Fibroblast of skin of left biceps (primary cell): ENCODE results near the gene DNAJC5.
A peak's percentile ranks its signal among the peaks of the same experiment; 100 is the strongest.
"Not testable (repeated sequence)": the region's sequence is repeated elsewhere in the genome, so short reads cannot be mapped to it uniquely, and the experiment has no call there.

Experiments
- DNase-seq, 2 experiments: peaks; one replicate each; pipeline ENCODE4 v3.0.0-alpha.2; 2013; ENCODE audit warnings: low read depth in 2 of 2

Gene DNAJC5

GRCh38 chr20:63967330-63968135, 72.6 kb downstream of the DNAJC5 start:
- DNase-seq: no peak

GRCh38 chr20:63968136-63968927, 73.4 kb downstream of the DNAJC5 start:
- no peak for DNase-seq

GRCh38 chr20:63968928-63969760, 74.2 kb downstream of the DNAJC5 start:
- DNase-seq: no peak

GRCh38 chr20:63969838-63970713, 75.2 kb downstream of the DNAJC5 start, which contains the start of gene ZNF512B:
TSS of gene ZNF512B (minus strand) at chr20:63969930. CDS start at chr20:63967950, 1,980 bp downstream.
- peak in 1 of 2 experiments; percentile 36 for DNase-seq

GRCh38 chr20:63970714-63971431, 75.9 kb downstream of the DNAJC5 start:
- DNase-seq: no peak

GRCh38 chr20:63971960-63972311, 77.0 kb downstream of the DNAJC5 start:
- not testable (repeated sequence) for DNase-seq

- no peak for DNase-seq
Observed at GRCh38 chr20:63972312-63973159, 77.6 kb downstream of the DNAJC5 start.

- no peak for DNase-seq
Observed at GRCh38 chr20:63973160-63973479, 78.2 kb downstream of the DNAJC5 start.

GRCh38 chr20:63973636-63974401, 78.9 kb downstream of the DNAJC5 start:
- peak; percentile 32 to 36 for DNase-seq

GRCh38 chr20:63974402-63975200, 79.7 kb downstream of the DNAJC5 start:
- DNase-seq: no peak

GRCh38 chr20:63976511-63976910, 81.6 kb downstream of the DNAJC5 start:
- DNase-seq: not testable (repeated sequence)

- no peak for DNase-seq
Observed at GRCh38 chr20:63976980-63977738, 82.2 kb downstream of the DNAJC5 start.

GRCh38 chr20:63977739-63978276, 82.9 kb downstream of the DNAJC5 start:
- no peak for DNase-seq

- no peak for DNase-seq
Observed at GRCh38 chr20:63978319-63979228, 83.6 kb downstream of the DNAJC5 start.

GRCh38 chr20:63979229-63979556, 84.3 kb downstream of the DNAJC5 start:
- no peak for DNase-seq
